Coronary artery (tissue), 2 donors: ENCODE data around the gene SELENOO.

Experiments used
- DNase-seq: peaks from one replicate; pipeline ENCODE4 v3.0.0-alpha.2; 2017; ENCODE audit warnings: low spot score
- H3K27ac ChIP-seq, 2 donors: fragments of 200-600 bp; sonication (generic); one replicate each; pipeline ENCODE4 v1.5.1; 2016 to 2019
- H3K4me3 ChIP-seq: fragments of 200-600 bp; sonication (generic); 2 replicates; pipeline ENCODE4 v1.5.1; 2016; ENCODE audit warnings: mild to moderate bottlenecking, moderate library complexity
- TF ChIP-seq, protein P1 (sequence below): fragments of 200-600 bp; sonication (generic); IDR thresholded peaks from one replicate; pipeline ENCODE4 v1.5.1; 2019; ENCODE audit warnings: antibody characterized with exemption

SELENOO gene

DNA sequence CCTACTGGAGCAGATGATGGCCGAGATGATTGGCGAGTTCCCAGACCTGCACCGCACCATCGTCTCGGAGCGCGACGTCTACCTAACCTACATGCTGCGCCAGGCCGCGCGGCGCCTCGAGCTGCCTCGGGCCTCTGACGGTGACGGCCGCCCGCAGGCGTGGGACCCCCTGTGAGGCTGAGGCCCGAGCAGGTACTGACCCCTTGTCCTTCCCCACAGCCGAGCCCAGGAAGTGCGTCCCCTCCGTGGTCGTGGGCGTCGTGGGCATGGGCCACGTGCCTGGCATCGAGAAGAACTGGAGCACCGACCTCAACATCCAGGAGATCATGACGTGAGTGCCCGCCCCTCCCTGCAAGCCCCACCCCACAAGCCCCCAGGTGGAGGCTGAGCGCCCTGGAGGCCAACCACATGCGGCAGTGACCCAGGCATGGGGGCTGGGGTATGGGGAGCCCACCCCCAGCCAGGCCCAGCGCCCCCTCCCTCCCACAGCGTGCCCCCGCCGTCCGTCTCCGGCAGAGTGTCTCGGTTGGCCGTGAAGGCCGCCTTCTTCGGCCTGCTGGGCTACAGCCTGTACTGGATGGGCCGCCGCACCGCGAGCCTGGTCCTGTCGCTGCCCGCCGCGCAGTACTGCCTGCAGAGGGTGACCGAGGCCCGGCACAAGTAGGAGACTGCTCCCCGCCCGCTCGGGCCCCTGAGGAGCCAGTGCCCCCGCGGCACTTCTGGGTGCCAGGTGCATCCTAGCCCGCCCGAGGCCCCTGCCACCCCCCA lies 2.8 kb upstream of the SELENOO start:
- Histone ChIP-seq H3K27ac (no peak overlapping the region), H3K4me3 (no peak overlapping the region)
- TF ChIP-seq, protein P1, sequence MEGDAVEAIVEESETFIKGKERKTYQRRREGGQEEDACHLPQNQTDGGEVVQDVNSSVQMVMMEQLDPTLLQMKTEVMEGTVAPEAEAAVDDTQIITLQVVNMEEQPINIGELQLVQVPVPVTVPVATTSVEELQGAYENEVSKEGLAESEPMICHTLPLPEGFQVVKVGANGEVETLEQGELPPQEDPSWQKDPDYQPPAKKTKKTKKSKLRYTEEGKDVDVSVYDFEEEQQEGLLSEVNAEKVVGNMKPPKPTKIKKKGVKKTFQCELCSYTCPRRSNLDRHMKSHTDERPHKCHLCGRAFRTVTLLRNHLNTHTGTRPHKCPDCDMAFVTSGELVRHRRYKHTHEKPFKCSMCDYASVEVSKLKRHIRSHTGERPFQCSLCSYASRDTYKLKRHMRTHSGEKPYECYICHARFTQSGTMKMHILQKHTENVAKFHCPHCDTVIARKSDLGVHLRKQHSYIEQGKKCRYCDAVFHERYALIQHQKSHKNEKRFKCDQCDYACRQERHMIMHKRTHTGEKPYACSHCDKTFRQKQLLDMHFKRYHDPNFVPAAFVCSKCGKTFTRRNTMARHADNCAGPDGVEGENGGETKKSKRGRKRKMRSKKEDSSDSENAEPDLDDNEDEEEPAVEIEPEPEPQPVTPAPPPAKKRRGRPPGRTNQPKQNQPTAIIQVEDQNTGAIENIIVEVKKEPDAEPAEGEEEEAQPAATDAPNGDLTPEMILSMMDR = no peak
- DNase-seq = no peak

DNA sequence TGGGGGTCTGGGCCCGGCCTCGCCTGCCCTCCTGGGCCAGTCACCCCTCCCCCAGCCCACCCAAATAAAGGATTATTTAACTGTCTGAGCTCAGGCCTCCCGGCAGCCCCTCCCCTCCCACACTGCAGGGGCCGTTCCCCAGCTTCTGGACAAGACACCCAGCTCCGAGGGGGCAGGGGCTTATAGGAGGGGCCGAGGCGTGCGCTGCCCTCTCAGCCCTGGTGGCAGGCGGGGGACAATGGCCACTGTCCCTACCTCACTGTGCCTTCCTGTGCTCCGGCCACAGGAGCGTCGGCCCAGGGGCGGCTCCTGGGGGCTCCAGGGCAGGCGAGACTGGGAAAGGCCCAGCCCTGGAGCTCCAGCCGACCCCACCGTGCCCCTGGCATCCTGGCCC lies 2.2 kb upstream of the SELENOO start:
- TF ChIP-seq, protein P1 = no peak
- Histone ChIP-seq H3K4me3 (no peak overlapping the region), H3K27ac (no peak overlapping the region)
- no peak for DNase-seq

DNA sequence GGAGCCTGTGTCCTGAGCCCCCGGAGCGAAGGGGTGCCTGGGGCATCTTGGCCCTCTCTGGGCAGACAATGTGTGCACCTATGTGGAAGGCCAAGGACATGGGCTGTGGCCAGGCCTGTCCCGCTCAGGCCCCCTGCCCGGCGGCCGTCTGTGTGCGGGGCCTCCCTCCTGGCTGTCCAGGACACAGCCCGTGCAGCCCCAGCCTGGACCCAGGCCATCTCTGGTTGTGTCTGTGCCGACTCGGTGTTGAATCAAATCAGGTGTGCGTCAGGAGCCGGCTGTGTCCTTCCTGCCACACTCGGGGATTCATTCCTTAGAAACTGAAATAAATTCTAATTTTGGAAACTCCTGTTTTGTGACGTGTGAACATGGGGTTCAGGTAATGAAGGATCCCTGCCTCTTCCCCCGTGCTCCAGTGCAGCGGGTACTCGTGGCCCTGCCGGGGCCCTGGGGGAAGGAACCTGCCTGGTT lies 1.5 kb upstream of the SELENOO start:
- H3K4me3 ChIP-seq = peak overlapping the region; percentile 83

DNA sequence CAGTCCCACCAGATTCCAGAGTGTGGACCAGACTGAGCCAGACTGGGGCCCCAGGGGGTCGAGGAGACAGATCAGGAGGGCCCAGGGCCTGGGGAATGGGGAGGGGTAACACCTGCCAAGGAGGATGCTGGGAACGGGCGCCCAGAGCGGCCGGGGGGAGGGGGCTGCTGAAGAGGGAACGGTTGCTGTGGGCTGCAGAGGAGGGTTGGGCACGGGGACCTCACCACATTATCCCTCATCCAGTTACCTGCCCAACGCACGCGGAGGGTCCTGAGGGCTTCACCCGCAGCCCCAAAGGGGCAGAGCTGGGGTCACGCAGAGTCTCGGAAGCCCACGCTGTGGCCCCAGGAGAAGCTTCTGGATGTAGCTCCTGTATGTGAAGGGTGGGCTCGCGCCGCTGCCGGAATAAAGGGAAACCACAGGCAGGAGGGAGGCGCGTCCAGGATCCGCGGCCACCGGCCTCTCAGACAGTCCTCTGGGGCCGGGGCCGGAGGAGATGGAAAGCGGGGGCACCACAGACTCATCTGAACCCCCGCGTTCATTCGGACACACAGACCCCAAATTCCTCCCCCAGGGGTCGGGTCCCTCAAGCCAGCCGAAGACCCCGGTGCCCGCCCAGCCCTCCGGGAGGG lies 866 bp upstream of the SELENOO start:
- TF ChIP-seq, protein P1 = no peak
- H3K27ac ChIP-seq = peak overlapping the region; percentile 79 to 92
- no peak for DNase-seq
- peak overlapping the region; percentile 83 for H3K4me3 ChIP-seq

More for the DNA sequence above, 1.5 kb upstream of the SELENOO start:
- DNase-seq = no peak
- TF ChIP-seq, protein P1 = no peak
- peak overlapping the region in 1 of 2 donors; percentile 92 for H3K27ac ChIP-seq

DNA sequence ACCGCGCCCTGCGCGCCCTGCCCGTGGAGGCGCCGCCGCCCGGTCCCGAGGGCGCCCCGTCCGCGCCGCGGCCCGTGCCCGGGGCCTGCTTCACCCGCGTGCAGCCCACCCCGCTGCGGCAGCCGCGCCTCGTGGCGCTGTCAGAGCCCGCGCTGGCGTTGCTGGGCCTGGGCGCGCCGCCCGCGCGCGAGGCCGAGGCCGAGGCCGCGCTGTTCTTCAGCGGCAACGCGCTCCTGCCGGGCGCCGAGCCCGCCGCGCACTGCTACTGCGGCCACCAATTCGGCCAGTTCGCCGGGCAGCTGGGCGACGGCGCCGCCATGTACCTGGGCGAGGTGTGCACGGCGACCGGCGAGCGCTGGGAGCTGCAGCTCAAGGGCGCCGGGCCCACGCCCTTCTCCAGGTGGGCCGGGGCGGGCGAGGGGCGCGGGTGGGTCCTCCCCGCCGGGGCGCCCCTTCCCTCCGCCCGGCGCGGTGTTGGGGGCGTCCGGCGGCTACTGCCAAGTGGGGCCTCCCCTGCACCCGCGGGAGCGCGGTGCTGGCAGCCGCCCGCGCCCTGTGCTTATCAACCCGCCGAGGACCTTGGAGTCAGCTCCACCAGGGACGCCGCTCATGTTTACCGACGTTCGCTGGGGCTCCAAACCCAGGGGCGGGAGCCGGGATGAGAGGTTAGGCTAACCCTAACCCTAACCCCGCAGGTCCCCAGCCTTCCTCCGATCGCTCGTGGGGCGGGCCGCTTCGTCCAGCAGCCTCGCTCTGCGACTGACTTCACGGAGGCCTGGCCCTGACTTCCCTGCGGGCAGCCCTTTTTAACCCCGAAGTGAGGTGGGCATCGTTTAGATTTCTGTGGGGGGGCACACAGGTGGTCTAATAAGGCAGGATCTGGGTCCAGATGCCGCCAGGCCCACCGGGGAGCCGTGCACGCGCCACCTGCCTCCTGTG lies 649 bp downstream of the SELENOO start:
- Histone ChIP-seq H3K27ac (peak overlapping the region; percentile 79 to 92), H3K4me3 (peak overlapping the region; percentile 83)
- TF ChIP-seq, protein P1 = no peak
- DNase-seq = no peak

DNA sequence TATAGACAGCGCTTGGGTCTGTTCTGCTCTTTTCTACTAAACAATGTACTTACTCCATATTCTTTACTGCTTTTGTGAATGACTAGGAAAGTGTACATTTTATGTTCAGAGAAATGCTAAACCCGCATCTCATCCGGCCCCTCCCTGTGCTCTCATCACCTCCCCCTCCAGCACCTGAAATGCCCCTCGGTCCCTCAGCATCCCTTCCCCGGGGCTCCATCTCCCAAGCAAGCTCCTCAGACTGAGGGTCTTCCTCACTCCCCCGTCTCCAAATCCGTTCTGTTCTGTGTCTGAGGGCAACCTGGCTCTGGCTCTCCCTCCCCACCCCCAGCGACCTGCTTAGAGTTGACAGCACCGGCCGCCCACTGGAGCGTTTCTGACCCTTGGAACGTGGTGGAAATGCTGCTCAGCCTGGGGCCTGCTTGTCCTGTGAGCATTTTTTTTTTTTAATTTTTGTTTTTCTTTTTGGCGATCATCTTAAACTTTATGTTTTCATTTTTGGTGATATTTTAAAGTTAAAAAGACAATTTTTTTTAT lies 1.4 kb downstream of the SELENOO start:
- DNase-seq = no peak
- TF ChIP-seq, protein P1 = no peak
- H3K27ac ChIP-seq = no peak overlapping the region
- H3K4me3 ChIP-seq = peak overlapping the region; percentile 83
